Subcutaneous adipose tissue (tissue), 4 donors: ENCODE data around the gene ARID4B. TPM values are rescaled to one million over a fixed set of nuclear protein-coding genes. Genes with fewer than 3 reads are reported as not detected.

Source experiments
- CTCF ChIP-seq: fragments of 450-650 bp; IDR thresholded peaks from one replicate; pipeline ENCODE4 v1.5.1; 2016; ENCODE audit warnings: low read depth, mild to moderate bottlenecking, control low read depth, antibody characterized with exemption, moderate library complexity
- total RNA-seq, 4 donors: library from RNA; depleted of rRNA; stranded (reverse); fragments of >200 nt; gene quantifications; one replicate each; pipeline ENCODE4 v1.1.0, GENCODE V29; 2016

The ARID4B gene
- total RNA-seq, 4 donors from 2014 or later, result 41.1 to 53.5 (median 48.0) TPM

GRCh38 chr1:235293322-235293942 is 34.5 kb downstream of the ARID4B start:
- TF ChIP-seq CTCF, result no peak

- TF ChIP-seq CTCF, result no peak
These were observed 35.2 kb downstream of the ARID4B start for GRCh38 chr1:235292790-235293189.

- no peak for TF ChIP-seq CTCF
These were observed 36.3 kb downstream of the ARID4B start for GRCh38 chr1:235291599-235292091.

GRCh38 chr1:235290740-235291502 is 37.1 kb downstream of the ARID4B start:
- no peak for TF ChIP-seq CTCF

- TF ChIP-seq CTCF, result no peak
These were observed 37.9 kb downstream of the ARID4B start for GRCh38 chr1:235289859-235290739.

GRCh38 chr1:235287208-235287882 is 40.6 kb downstream of the ARID4B start:
- TF ChIP-seq CTCF, result no peak
